Neuronal stem cell (in vitro differentiated cells): ENCODE results near the gene GNAI2.

Experiments used
- DNase-seq: peaks from one replicate; pipeline ENCODE4 v3.0.0-alpha.2; 2013; ENCODE audit warnings: low spot score
- H2AFZ ChIP-seq: one replicate; pipeline ENCODE4 v1.6.1; 2013; ENCODE audit warnings: mild to moderate bottlenecking, low read length, inconsistent platforms
- H2AK5ac ChIP-seq: 2 replicates; pipeline ENCODE4 v1.6.1; 2013; ENCODE audit warnings: low read depth, mild to moderate bottlenecking, inconsistent platforms, low read length, moderate library complexity, mixed read lengths
- H2BK120ac ChIP-seq: 2 replicates; pipeline ENCODE4 v1.6.1; 2013; ENCODE audit warnings: low read depth, mild to moderate bottlenecking, inconsistent platforms, low read length, moderate library complexity, mixed read lengths
- H2BK12ac ChIP-seq: one replicate; pipeline ENCODE4 v1.6.1; 2013; ENCODE audit warnings: low read length, inconsistent platforms
- H2BK15ac ChIP-seq: 2 replicates; pipeline ENCODE4 v1.6.1; 2013; ENCODE audit warnings: mild to moderate bottlenecking, low read length, inconsistent platforms, mixed read lengths
- H2BK5ac ChIP-seq: one replicate; pipeline ENCODE4 v1.6.1; 2013; ENCODE audit warnings: inconsistent platforms, mild to moderate bottlenecking, low read length, moderate library complexity
- H3K14ac ChIP-seq: one replicate; pipeline ENCODE4 v1.6.1; 2013; ENCODE audit warnings: low read length, inconsistent platforms
- H3K18ac ChIP-seq: 2 replicates; pipeline ENCODE4 v1.6.1; 2013; ENCODE audit warnings: low read length, inconsistent platforms
- H3K23ac ChIP-seq: 2 replicates; pipeline ENCODE4 v1.6.1; 2013; ENCODE audit warnings: low read depth, mild to moderate bottlenecking, mixed read lengths, low read length, inconsistent platforms; ENCODE audit not compliant: poor library complexity
- H3K27ac ChIP-seq: replicated peaks from 3 replicates; pipeline ENCODE4 v1.5.1; 2013; ENCODE audit warnings: low read length, inconsistent platforms
- H3K27me3 ChIP-seq, 3 experiments: 2 replicates each; pipeline ENCODE4 v1.6.1; 2013; ENCODE audit warnings: low read length in 3 of 3, mild to moderate bottlenecking in 2 of 3, inconsistent platforms in 1 of 3, low read depth in 1 of 3, mixed read lengths in 1 of 3, moderate library complexity in 1 of 3; ENCODE audit not compliant: control insufficient read depth in 3 of 3, insufficient read depth in 3 of 3
- H3K36me3 ChIP-seq, 2 donors: replicated peaks in 1 of 2; 2 replicates each; pipeline ENCODE4 v1.6.1; 2013; ENCODE audit warnings: low read length in 2 of 2; ENCODE audit not compliant: control insufficient read depth in 2 of 2, insufficient read depth in 2 of 2
- H3K4ac ChIP-seq: 2 replicates; pipeline ENCODE4 v1.6.1; 2013; ENCODE audit warnings: inconsistent platforms, mild to moderate bottlenecking, low read length, moderate library complexity
- H3K4me1 ChIP-seq, 2 donors: 1 replicate in 1 of 2; 2 replicates in 1 of 2; pipeline ENCODE4 v1.6.1; 2013; ENCODE audit warnings: low read length in 2 of 2, low read depth in 1 of 2; ENCODE audit not compliant: control insufficient read depth in 2 of 2, insufficient read depth in 1 of 2
- H3K4me2 ChIP-seq: one replicate; pipeline ENCODE4 v1.6.1; 2013; ENCODE audit warnings: mild to moderate bottlenecking, low read length, inconsistent platforms; ENCODE audit not compliant: insufficient read depth, poor library complexity, severe bottlenecking
- H3K4me3 ChIP-seq, 2 donors: 2 replicates each; pipeline ENCODE4 v1.5.1; 2013; ENCODE audit warnings: low read length in 2 of 2, mild to moderate bottlenecking in 2 of 2, inconsistent platforms in 1 of 2, moderate library complexity in 1 of 2
- H3K79me1 ChIP-seq: one replicate; pipeline ENCODE4 v1.6.1; 2013; ENCODE audit warnings: low read depth, mild to moderate bottlenecking, inconsistent platforms, low read length, moderate library complexity
- H3K9ac ChIP-seq: one replicate; pipeline ENCODE4 v1.6.1; 2013; ENCODE audit warnings: mild to moderate bottlenecking, low read depth, low read length, inconsistent platforms; ENCODE audit not compliant: poor library complexity
- H3K9me3 ChIP-seq, 2 donors: replicated peaks in 1 of 2; 2 replicates each; pipeline versions ENCODE3 to v1.6.1; 2013; ENCODE audit warnings: low read length in 2 of 2, mild to moderate bottlenecking in 2 of 2, inconsistent platforms in 1 of 2, low read depth in 1 of 2, mixed read lengths in 1 of 2, moderate library complexity in 1 of 2; ENCODE audit not compliant: control insufficient read depth in 2 of 2, insufficient read depth in 1 of 2
- H4K8ac ChIP-seq: one replicate; pipeline ENCODE4 v1.6.1; 2013; ENCODE audit warnings: low read depth, mild to moderate bottlenecking, inconsistent platforms, low read length, moderate library complexity
- H4K91ac ChIP-seq: one replicate; pipeline ENCODE4 v1.6.1; 2013; ENCODE audit warnings: low read length, low read depth, mild to moderate bottlenecking, inconsistent platforms; ENCODE audit not compliant: poor library complexity
- WGBS, 2 donors: extraction: QIAGEN DNeasy Blood & Tissue Kit; methylation state at CpG; one replicate each; pipeline ENCODE4 v1.1.7; 2013; ENCODE audit warnings: missing lambda C conversion rate in 2 of 2, mixed read lengths in 1 of 2; ENCODE audit not compliant: insufficient read length in 2 of 2, insufficient replicate concordance in 1 of 2; ENCODE audit errors: extremely low coverage in 2 of 2; 5-methylcytosine and 5-hydroxymethylcytosine counted together

Gene GNAI2

DNA sequence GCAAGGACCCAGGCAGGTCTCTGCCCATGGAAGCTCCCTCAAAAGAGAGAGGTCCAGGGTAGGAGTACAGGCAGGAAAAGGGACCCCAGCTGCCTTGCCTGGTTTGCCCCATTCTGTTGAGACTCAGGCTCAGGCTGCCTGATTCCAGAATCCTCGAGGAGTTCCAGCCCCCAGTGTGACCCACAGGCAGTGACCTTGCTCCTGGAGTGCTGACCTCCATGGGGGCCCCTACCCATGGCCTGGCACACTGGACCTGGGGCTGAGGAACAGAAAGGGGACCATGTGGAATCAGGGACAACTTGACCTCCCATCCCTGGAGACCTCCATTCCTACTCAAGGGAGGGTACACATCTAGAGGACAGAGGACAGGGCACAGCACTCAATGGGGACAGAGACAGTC is 29.6 kb downstream of the GNAI2 start:
- Histone ChIP-seq H2BK120ac (peak overlapping the region; percentile 88), H3K36me3 (no peaks in the 10 kb centered on the region), H3K27ac (peak overlapping the region; percentile 82), H4K91ac (peak overlapping the region; percentile 98), H2BK12ac (peak overlapping the region; percentile 97), H2BK5ac (peak overlapping the region; percentile 99), H3K4me1 (peaks cover 51 to 71% of the 10 kb centered on the region in 2 donors), H3K18ac (peak overlapping the region; percentile 99), H2BK15ac (peak overlapping the region; percentile 94), H4K8ac (no peak overlapping the region), H3K27me3 (no peaks in the 10 kb centered on the region), H3K4me3 (no peak overlapping the region), H2AFZ (no peak overlapping the region), H3K23ac (peak overlapping the region; percentile 25), H3K9me3 (no peaks in the 10 kb centered on the region), H3K9ac (peak overlapping the region; percentile 44), H3K4ac (peak overlapping the region; percentile 69), H3K79me1 (peaks cover 3% of the 10 kb centered on the region), H3K14ac (no peak overlapping the region), H2AK5ac (peak overlapping the region; percentile 98), H3K4me2 (no peak overlapping the region)
- no peak for DNase-seq
- no CpG with 5 or more reads among the region's 1 CpG for WGBS, 2 donors

DNA sequence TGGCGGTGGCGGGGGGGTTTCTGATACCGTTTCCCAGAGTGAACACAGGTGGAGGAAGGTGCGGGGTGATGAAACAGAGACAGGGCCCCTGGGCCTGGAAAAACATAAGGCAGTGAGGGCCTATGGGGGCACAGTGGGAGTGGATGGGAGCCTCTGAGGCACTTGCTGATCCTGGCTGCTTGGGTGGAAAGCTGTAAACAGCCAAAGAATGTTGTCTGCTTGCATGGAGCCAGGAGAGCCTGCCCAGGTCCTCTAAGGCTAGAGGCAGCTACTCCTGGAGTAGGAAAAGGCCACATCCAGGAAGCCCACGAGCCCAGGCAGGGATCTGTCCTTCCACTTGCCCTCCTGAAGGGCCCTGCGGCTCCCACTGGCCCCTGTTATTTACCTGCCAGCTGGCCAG is 30.0 kb downstream of the GNAI2 start:
- Histone ChIP-seq H3K4me2 (no peak overlapping the region), H3K36me3 (no peaks in the 10 kb centered on the region), H2AK5ac (peak overlapping the region; percentile 98), H3K9ac (no peak overlapping the region), H3K14ac (peak overlapping the region; percentile 27), H2AFZ (no peak overlapping the region), H2BK120ac (no peak overlapping the region), H3K23ac (no peak overlapping the region), H3K4me3 (no peak overlapping the region), H2BK15ac (peak overlapping the region; percentile 94), H3K9me3 (no peaks in the 10 kb centered on the region), H3K18ac (peak overlapping the region; percentile 99), H3K4ac (peak overlapping the region; percentile 69), H3K27ac (no peak overlapping the region), H2BK5ac (peak overlapping the region; percentile 99), H3K79me1 (peaks cover 3% of the 10 kb centered on the region), H2BK12ac (peak overlapping the region; percentile 67), H4K91ac (no peak overlapping the region), H4K8ac (peak overlapping the region; percentile 83), H3K4me1 (peaks cover 46 to 66% of the 10 kb centered on the region in 2 donors), H3K27me3 (no peaks in the 10 kb centered on the region)
- no CpG with 5 or more reads among the region's 6 CpGs for WGBS, 2 donors
- DNase-seq = no peak

DNA sequence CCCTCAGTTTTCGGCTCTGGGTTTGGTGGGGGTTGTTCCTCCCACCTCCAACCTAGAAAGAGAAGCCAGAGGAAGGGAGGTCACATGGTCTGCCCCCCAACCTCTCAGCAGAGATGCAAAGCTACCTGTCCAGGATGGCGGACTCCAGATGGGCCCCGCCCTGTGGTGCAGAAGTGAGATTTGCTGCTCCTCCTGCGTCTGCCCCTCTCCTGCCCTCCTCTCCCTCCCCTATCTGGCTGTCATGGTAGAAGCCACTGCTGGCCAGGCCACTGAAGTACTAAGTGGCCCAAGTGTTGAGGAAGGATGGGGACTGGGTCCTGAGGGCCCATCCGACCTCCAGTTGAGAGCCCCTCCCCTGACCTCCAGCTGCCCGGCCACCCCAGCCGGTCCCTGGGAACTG is 30.8 kb downstream of the GNAI2 start:
- Histone ChIP-seq H3K23ac (peak overlapping the region; percentile 50), H3K9ac (no peak overlapping the region), H3K9me3 (no peaks in the 10 kb centered on the region), H2BK5ac (peak overlapping the region; percentile 88), H2AK5ac (peak overlapping the region; percentile 98), H3K79me1 (peaks cover 3% of the 10 kb centered on the region), H3K18ac (peak overlapping the region; percentile 48), H2AFZ (peak overlapping the region; percentile 75), H3K4ac (peak overlapping the region; percentile 84), H3K4me2 (no peak overlapping the region), H3K27me3 (no peaks in the 10 kb centered on the region), H2BK120ac (peak overlapping the region; percentile 53), H3K27ac (no peak overlapping the region), H2BK12ac (peak overlapping the region; percentile 67), H3K14ac (no peak overlapping the region), H4K91ac (no peak overlapping the region), H4K8ac (no peak overlapping the region), H3K4me3 (no peak overlapping the region), H2BK15ac (peak overlapping the region; percentile 94), H3K4me1 (peaks cover 45 to 59% of the 10 kb centered on the region in 2 donors), H3K36me3 (no peaks in the 10 kb centered on the region)
- no peak for DNase-seq
- WGBS, 2 donors = no CpG with 5 or more reads among the region's 7 CpGs

DNA sequence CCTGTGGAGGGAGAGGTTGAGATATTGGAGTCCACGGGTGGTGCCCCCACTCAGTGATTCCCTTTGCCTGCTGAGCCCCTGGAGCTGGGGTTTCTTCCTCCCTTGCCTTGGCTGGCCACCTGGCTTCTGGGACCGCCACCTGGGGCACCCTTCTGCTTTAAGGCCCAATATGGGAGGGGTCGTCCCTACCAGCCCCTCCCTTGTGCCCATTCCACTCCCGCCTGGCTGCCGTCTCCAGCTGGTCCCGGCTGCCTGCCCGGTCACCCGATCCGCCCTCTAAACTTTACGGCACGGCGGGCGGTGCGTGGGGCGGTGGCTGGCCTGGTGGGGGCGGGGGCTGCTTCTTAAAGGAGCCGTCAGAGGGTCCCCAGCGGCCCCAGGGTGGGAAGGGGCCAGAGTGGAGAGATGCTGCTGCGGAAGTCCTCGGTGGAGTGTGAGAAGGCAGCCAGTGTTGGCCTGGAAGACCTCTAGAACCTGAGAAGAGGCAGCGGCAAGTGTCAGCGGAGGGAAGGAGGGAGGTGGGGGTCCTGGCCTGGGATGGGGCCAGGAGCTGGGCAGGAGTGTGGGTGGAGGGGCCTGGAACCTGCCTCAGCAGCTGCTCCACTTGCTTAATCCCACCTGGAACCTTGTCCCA is 31.4 kb downstream of the GNAI2 start:
- H3K4me3 ChIP-seq = no peak overlapping the region
- no CpG with 5 or more reads among the region's 22 CpGs for WGBS, 2 donors
- DNase-seq = no peak
- no peak overlapping the region for H3K9ac ChIP-seq
- peak overlapping the region; percentile 77 for H3K14ac ChIP-seq
- peak overlapping the region; percentile 53 for H2BK120ac ChIP-seq
- no peaks in the 10 kb centered on the region for H3K27me3 ChIP-seq
- H3K4me2 ChIP-seq = peak overlapping the region; percentile 29
- no peak overlapping the region for H3K27ac ChIP-seq
- no peak overlapping the region for H4K8ac ChIP-seq
- H3K4ac ChIP-seq = peak overlapping the region; percentile 84
- no peaks in the 10 kb centered on the region for H3K9me3 ChIP-seq
- H4K91ac ChIP-seq = no peak overlapping the region
- H2BK5ac ChIP-seq = peak overlapping the region; percentile 88
- peak overlapping the region; percentile 94 for H2BK15ac ChIP-seq
- peaks cover 3% of the 10 kb centered on the region for H3K79me1 ChIP-seq
- H2AK5ac ChIP-seq = peak overlapping the region; percentile 98
- H2AFZ ChIP-seq = peak overlapping the region; percentile 75
- peak overlapping the region; percentile 50 for H3K23ac ChIP-seq
- H3K18ac ChIP-seq = peak overlapping the region; percentile 94
- H3K36me3 ChIP-seq = no peaks in the 10 kb centered on the region
- peak overlapping the region; percentile 67 for H2BK12ac ChIP-seq
- peaks cover 46 to 59% of the 10 kb centered on the region in 2 donors for H3K4me1 ChIP-seq
